HepG2 (cell line): ENCODE results near the gene ACER3. TPM values are rescaled to one million over a fixed set of nuclear protein-coding genes. Genes with fewer than 3 reads are reported as not detected.
A peak's percentile ranks its signal among the peaks of the same experiment; 100 is the strongest.

ENCODE experiments used
- CREBL2 ChIP-seq: sonication (generic); formaldehyde crosslinking; IDR thresholded peaks from 2 replicates; pipeline ENCODE4 v1.8.1; 2023; ENCODE audit warnings: missing genetic modification reagents, mild to moderate bottlenecking, borderline replicate concordance
- RAD21 ChIP-seq: fragments of 450-650 bp; formaldehyde crosslinking; IDR thresholded peaks from 2 replicates; pipeline ENCODE4 v1.5.0; 2020; ENCODE audit warnings: mild to moderate bottlenecking
- RXRB ChIP-seq: IDR thresholded peaks from 2 replicates; pipeline ENCODE4 v1.6.1; 2016; ENCODE audit warnings: borderline replicate concordance, missing genetic modification reagents, missing compliant biosample characterization
- SATB2 ChIP-seq: sonication (generic); formaldehyde crosslinking; IDR thresholded peaks from 2 replicates; pipeline ENCODE4 v1.5.0; 2020; ENCODE audit warnings: missing genetic modification reagents
- TGIF2 ChIP-seq: IDR thresholded peaks from 2 replicates; pipeline ENCODE4 v1.6.1; 2016; ENCODE audit warnings: control low read depth, missing compliant biosample characterization
- ZIK1 ChIP-seq: sonication (generic); formaldehyde crosslinking; IDR thresholded peaks from 2 replicates; pipeline ENCODE4 v1.5.0; 2020; ENCODE audit warnings: mild to moderate bottlenecking, low read depth, missing genetic modification reagents, borderline replicate concordance
- ZNF230 ChIP-seq: sonication (generic); formaldehyde crosslinking; IDR thresholded peaks from 2 replicates; pipeline ENCODE4 v1.4.0; 2020; ENCODE audit warnings: mild to moderate bottlenecking, missing genetic modification reagents
- ZNF24 ChIP-seq: fragments of 450-650 bp; IDR thresholded peaks from 2 replicates; pipeline ENCODE4 v1.6.1; 2017; ENCODE audit warnings: antibody characterized with exemption, mild to moderate bottlenecking
- ZNF709 ChIP-seq: sonication (generic); formaldehyde crosslinking; IDR thresholded peaks from 2 replicates; pipeline ENCODE4 v1.5.0; 2020; ENCODE audit warnings: mild to moderate bottlenecking, missing genetic modification reagents
- polyA plus RNA-seq, 8 experiments: library from polyadenylated mRNA; depleted of rRNA in 3 of 8; stranded (reverse) in 7 of 8; unstranded in 1 of 8; fragments of >200 nt; fragmentation: Illumina TruSeq in 4 of 8; extraction: Trizol in 4 of 8; gene quantifications; 2 replicates each; pipeline versions ENCODE4 v1.2.1 to v1.2.3, GENCODE V29; 2011 to 2016; ENCODE audit warnings: low read depth in 4 of 8, missing spikeins in 1 of 8, mixed read lengths in 1 of 8; ENCODE audit not compliant: insufficient read depth in 1 of 8
- total RNA-seq, 5 experiments: library from RNA; depleted of rRNA; stranded (reverse); fragments of >200 nt; fragmentation: Illumina TruSeq; extraction: Trizol; gene quantifications; 2 replicates each; pipeline ENCODE4 v1.2.3, GENCODE V29; 2016; ENCODE audit warnings: low read depth in 1 of 5
- TF ChIP-seq, protein P1 (sequence below): sonication (generic); formaldehyde crosslinking; IDR thresholded peaks from 2 replicates; pipeline ENCODE4 v1.4.0; 2020; ENCODE audit warnings: mild to moderate bottlenecking, missing genetic modification reagents
- TF ChIP-seq, protein P2 (sequence below): sonication (generic); formaldehyde crosslinking; conservative IDR thresholded peaks from 2 replicates; pipeline ENCODE4 v1.8.0; 2022; ENCODE audit warnings: low read depth, missing genetic modification reagents
- TF ChIP-seq, protein P3 (sequence below): sonication (generic); formaldehyde crosslinking; IDR thresholded peaks from 2 replicates; pipeline ENCODE4 v1.4.0; 2020; ENCODE audit warnings: missing genetic modification reagents
- TF ChIP-seq, protein P4 (sequence below): sonication (generic); formaldehyde crosslinking; conservative IDR thresholded peaks from 2 replicates; pipeline ENCODE4 v1.8.0; 2022; ENCODE audit warnings: mild to moderate bottlenecking, moderate library complexity, missing genetic modification reagents

ACER3 gene
- total and polyA plus RNA-seq, 2 of the 13 experiments (the other 11 are each of a cell fraction or from before 2014, with no cell fraction given), result 6.0 to 9.8 TPM

DNA sequence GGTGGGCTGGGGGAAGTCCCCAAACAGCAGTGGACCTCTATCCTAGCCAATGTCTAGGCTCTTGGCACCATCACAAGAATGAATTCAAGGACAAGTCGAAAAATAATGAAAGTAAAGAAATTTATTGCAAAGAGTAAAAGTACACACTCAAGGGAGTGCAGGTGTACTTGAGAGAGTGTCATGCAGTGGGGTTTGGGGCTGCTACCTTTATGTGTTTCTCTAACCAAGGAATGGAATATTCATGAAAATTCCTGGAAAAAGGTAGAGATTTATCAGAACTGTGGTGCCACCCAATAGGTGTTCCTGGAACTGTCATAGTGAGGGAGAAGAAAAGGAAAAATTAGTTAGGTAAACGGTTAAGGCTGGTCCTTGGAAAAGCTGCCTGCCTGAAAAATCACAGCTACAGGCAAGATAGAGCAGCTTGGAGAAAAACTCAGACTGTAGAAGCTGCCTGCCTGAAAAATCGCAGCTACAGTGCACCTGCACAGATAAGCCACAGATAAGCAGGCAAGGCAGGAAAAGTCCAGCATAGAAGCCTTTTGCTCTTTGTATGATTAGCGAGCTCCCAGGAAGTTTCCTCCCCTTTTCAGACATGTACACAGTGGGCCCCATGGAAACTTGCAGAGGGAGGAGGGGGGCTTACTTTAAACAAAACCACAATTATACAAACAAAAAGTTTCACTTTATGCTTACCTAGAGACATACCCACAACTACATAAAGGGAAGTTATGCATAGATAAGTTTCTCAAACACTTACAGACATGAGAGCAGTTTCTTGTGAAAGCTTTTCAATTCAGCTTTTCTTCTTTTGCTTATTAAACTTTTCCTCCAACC, 102.1 kb downstream of the ACER3 start (continued):
- TF ChIP-seq, protein P1, sequence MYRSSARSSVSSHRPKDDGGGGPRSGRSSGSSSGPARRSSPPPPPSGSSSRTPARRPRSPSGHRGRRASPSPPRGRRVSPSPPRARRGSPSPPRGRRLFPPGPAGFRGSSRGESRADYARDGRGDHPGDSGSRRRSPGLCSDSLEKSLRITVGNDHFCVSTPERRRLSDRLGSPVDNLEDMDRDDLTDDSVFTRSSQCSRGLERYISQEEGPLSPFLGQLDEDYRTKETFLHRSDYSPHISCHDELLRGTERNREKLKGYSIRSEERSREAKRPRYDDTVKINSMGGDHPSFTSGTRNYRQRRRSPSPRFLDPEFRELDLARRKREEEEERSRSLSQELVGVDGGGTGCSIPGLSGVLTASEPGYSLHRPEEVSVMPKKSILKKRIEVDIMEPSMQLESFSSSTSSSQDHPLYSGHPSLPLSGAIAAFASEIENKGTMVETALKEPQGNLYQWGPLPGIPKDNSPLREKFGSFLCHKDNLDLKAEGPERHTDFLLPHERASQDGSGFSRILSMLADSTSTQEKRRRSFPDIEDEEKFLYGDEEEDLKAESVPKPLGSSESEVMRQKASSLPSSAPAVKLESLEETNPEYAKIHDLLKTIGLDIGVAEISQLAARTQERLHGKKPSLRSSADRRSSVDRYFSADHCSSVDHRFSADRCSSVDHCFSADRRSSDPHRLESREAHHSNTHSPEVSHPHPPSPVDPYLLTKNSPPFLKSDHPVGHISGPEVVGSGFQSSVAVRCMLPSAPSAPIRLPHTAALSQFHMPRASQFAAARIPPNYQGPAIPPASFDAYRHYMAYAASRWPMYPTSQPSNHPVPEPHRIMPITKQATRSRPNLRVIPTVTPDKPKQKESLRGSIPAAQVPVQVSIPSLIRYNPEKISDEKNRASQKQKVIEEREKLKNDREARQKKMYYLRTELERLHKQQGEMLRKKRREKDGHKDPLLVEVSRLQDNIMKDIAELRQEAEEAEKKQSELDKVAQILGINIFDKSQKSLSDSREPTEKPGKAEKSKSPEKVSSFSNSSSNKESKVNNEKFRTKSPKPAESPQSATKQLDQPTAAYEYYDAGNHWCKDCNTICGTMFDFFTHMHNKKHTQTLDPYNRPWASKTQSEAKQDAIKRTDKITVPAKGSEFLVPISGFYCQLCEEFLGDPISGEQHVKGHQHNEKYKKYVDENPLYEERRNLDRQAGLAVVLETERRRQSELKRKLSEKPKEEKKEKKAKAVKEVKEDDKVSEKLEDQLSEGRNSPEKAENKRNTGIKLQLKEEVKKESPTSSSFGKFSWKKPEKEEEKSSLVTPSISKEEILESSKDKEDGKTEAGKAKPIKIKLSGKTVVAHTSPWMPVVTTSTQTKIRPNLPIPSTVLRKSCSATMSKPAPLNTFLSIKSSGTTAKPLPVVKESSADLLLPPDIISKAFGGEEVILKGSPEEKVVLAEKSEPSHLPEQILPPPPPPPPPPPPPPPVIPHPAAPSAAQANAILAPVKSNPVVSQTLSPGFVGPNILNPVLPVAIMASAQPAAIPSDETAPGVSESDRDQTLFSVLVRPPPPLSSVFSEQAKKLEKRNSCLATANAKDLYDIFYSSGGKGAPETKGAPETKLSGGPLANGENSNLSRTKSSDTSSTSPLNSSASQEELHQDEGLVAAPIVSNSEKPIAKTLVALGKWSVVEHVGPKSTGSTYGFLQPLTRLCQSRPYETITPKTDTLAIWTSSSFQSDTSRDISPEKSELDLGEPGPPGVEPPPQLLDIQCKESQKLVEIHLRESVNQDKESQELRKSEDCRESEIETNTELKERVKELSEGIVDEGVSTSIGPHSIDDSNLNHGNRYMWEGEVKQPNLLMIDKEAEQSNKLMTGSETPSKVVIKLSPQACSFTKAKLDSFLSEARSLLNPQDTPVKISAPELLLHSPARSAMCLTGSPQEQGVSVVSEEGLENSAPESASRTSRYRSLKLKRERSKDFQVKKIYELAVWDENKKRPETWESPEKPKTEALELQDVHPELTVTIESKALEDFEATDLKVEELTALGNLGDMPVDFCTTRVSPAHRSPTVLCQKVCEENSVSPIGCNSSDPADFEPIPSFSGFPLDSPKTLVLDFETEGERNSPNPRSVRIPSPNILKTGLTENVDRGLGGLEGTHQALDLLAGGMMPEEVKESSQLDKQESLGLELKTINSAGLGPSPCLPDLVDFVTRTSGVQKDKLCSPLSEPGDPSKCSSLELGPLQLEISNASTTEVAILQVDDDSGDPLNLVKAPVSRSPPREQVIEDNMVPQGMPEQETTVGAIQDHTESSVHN (CRISPR knock-in tag), result no peak
- peak; percentile 80 for TF ChIP-seq RXRB (CRISPR knock-in tag)
- TF ChIP-seq TGIF2 (CRISPR knock-in tag), result no peak
- TF ChIP-seq ZIK1 (CRISPR knock-in tag), result no peak
- TF ChIP-seq CREBL2 (CRISPR knock-in tag), result no peak
- TF ChIP-seq ZNF709 (CRISPR knock-in tag), result no peak
- TF ChIP-seq RAD21 (CRISPR knock-in tag), result no peak
- no peak for TF ChIP-seq ZNF230 (CRISPR knock-in tag)
- no peak for TF ChIP-seq ZNF24
- TF ChIP-seq, protein P2, sequence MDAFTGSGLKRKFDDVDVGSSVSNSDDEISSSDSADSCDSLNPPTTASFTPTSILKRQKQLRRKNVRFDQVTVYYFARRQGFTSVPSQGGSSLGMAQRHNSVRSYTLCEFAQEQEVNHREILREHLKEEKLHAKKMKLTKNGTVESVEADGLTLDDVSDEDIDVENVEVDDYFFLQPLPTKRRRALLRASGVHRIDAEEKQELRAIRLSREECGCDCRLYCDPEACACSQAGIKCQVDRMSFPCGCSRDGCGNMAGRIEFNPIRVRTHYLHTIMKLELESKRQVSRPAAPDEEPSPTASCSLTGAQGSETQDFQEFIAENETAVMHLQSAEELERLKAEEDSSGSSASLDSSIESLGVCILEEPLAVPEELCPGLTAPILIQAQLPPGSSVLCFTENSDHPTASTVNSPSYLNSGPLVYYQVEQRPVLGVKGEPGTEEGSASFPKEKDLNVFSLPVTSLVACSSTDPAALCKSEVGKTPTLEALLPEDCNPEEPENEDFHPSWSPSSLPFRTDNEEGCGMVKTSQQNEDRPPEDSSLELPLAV, result no peak
- TF ChIP-seq, protein P3, sequence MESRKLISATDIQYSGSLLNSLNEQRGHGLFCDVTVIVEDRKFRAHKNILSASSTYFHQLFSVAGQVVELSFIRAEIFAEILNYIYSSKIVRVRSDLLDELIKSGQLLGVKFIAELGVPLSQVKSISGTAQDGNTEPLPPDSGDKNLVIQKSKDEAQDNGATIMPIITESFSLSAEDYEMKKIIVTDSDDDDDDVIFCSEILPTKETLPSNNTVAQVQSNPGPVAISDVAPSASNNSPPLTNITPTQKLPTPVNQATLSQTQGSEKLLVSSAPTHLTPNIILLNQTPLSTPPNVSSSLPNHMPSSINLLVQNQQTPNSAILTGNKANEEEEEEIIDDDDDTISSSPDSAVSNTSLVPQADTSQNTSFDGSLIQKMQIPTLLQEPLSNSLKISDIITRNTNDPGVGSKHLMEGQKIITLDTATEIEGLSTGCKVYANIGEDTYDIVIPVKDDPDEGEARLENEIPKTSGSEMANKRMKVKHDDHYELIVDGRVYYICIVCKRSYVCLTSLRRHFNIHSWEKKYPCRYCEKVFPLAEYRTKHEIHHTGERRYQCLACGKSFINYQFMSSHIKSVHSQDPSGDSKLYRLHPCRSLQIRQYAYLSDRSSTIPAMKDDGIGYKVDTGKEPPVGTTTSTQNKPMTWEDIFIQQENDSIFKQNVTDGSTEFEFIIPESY (CRISPR knock-in tag), result no peak
- no peak for TF ChIP-seq SATB2 (CRISPR knock-in tag)
- TF ChIP-seq, protein P4, sequence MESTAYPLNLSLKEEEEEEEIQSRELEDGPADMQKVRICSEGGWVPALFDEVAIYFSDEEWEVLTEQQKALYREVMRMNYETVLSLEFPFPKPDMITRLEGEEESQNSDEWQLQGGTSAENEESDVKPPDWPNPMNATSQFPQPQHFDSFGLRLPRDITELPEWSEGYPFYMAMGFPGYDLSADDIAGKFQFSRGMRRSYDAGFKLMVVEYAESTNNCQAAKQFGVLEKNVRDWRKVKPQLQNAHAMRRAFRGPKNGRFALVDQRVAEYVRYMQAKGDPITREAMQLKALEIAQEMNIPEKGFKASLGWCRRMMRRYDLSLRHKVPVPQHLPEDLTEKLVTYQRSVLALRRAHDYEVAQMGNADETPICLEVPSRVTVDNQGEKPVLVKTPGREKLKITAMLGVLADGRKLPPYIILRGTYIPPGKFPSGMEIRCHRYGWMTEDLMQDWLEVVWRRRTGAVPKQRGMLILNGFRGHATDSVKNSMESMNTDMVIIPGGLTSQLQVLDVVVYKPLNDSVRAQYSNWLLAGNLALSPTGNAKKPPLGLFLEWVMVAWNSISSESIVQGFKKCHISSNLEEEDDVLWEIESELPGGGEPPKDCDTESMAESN (CRISPR knock-in tag), result 0 out of 2 replicates have a peak, but pooled peaks have one; percentile 37
